DOHH2 (cell line): ENCODE results near the gene SH2D5.

ENCODE experiments used
- CTCF ChIP-seq: fragments of 200-600 bp; sonication (generic); IDR thresholded peaks from one replicate; pipeline ENCODE4 v1.5.1; 2014; ENCODE audit warnings: antibody characterized with exemption, mild to moderate bottlenecking, low read depth, low read length; ENCODE audit not compliant: poor library complexity, severe bottlenecking
- EZH2phosphoT487 ChIP-seq: fragments of 200-600 bp; sonication (generic); IDR thresholded peaks from 2 replicates; pipeline ENCODE4 v1.6.1; 2017; ENCODE audit warnings: borderline replicate concordance, mild to moderate bottlenecking, antibody characterized with exemption, low read length, moderate library complexity, mixed read lengths

GRCh38 chr1:20740781-20741180 lies 8.3 kb upstream of the SH2D5 start:
- TF ChIP-seq CTCF = no peak
- TF ChIP-seq EZH2phosphoT487 = no peak
